SK-N-SH (cell line): ENCODE measurements around the gene MATN1. TPM values are rescaled to one million over a fixed set of nuclear protein-coding genes. Genes with fewer than 3 reads are reported as not detected.

Experiments used
- CTCF ChIA-PET: fragments of 300-600, 350-600 bp; formaldehyde crosslinking; extraction: SDS; loops from one replicate; lab custom pipeline; 2021; lab: Yijun Ruan, JAX
- POLR2A ChIA-PET: fragments of 350-600 bp; sonication (Branson Sonifier 250); formaldehyde crosslinking; extraction: SDS; loops from one replicate; lab custom pipeline; 2020; ENCODE audit warnings: antibody characterized with exemption, inconsistent platforms; lab: Yijun Ruan, JAX
- DNase-seq: peaks from one replicate; pipeline ENCODE4 v3.0.0; 2012
- H2AFZ ChIP-seq: fragments of 200-600 bp; sonication (generic); 2 replicates; pipeline ENCODE4 v1.8.1; 2016; ENCODE audit warnings: antibody characterized with exemption, mild to moderate bottlenecking, low read depth
- H3F3A ChIP-seq: fragments of 200-600 bp; sonication (generic); replicated peaks from 2 replicates; pipeline ENCODE3; 2016; ENCODE audit warnings: antibody characterized with exemption, mild to moderate bottlenecking; ENCODE audit not compliant: insufficient read depth
- H3K27ac ChIP-seq, 2 experiments: fragments of 200-500 bp in 1 of 2; fragments of 200-600 bp in 1 of 2; sonication (Bioruptor generic) in 1 of 2; sonication (generic), shearing (Covaris generic) in 1 of 2; 2 replicates each; pipeline versions ENCODE4 v1.5.1 to v1.6.1; 2014 to 2016; ENCODE audit warnings: low read depth in 2 of 2, inconsistent platforms in 1 of 2, low read length in 1 of 2, mild to moderate bottlenecking in 1 of 2, mixed read lengths in 1 of 2
- H3K27me3 ChIP-seq: fragments of 200-600 bp; sonication (generic), shearing (Covaris generic); 2 replicates; pipeline ENCODE4 v1.6.1; 2016; ENCODE audit warnings: mixed run types; ENCODE audit not compliant: insufficient read depth
- H3K36me3 ChIP-seq, 2 experiments: fragments of 200-500 bp in 1 of 2; fragments of 200-600 bp in 1 of 2; sonication (Bioruptor generic) in 1 of 2; sonication (generic) in 1 of 2; replicated peaks in 1 of 2; 2 replicates each; pipeline versions ENCODE3 to v1.5.1; 2014 to 2016; ENCODE audit warnings: low read length in 1 of 2, mild to moderate bottlenecking in 1 of 2; ENCODE audit not compliant: insufficient read depth in 2 of 2, control insufficient read depth in 1 of 2
- H3K4me1 ChIP-seq, 2 experiments: fragments of 200-500 bp in 1 of 2; fragments of 200-600 bp in 1 of 2; sonication (Bioruptor generic) in 1 of 2; sonication (generic), shearing (Covaris generic) in 1 of 2; 2 replicates each; pipeline versions ENCODE4 v1.5.1 to v1.6.1; 2014 to 2016; ENCODE audit warnings: low read depth in 1 of 2, low read length in 1 of 2, mixed run types in 1 of 2; ENCODE audit not compliant: insufficient read depth in 2 of 2, control insufficient read depth in 1 of 2
- H3K4me2 ChIP-seq: fragments of 200-600 bp; sonication (generic), shearing (Covaris generic); 2 replicates; pipeline ENCODE4 v1.6.1; 2017; ENCODE audit warnings: mixed run types
- H3K4me3 ChIP-seq, 2 experiments: fragments of 200-500 bp in 1 of 2; fragments of 200-600 bp in 1 of 2; sonication (Bioruptor generic) in 1 of 2; sonication (generic), shearing (Covaris generic) in 1 of 2; 2 replicates each; pipeline versions ENCODE4 v1.5.1 to v1.8.1; 2014 to 2016; ENCODE audit warnings: low read depth in 2 of 2, inconsistent platforms in 1 of 2, low read length in 1 of 2, mild to moderate bottlenecking in 1 of 2, mixed read lengths in 1 of 2, moderate library complexity in 1 of 2
- H3K79me2 ChIP-seq: fragments of 200-600 bp; sonication (generic); 2 replicates; pipeline ENCODE4 v1.8.1; 2017; ENCODE audit warnings: mild to moderate bottlenecking; ENCODE audit not compliant: insufficient read depth
- H3K9ac ChIP-seq: fragments of 200-600 bp; sonication (generic); 2 replicates; pipeline ENCODE4 v1.6.1; 2017; ENCODE audit warnings: mixed run types
- H3K9me2 ChIP-seq: fragments of 200-600 bp; sonication (generic); 2 replicates; pipeline ENCODE4 v1.6.1; 2017; ENCODE audit warnings: mixed run types
- H3K9me3 ChIP-seq: fragments of 200-600 bp; sonication (generic); 2 replicates; pipeline ENCODE4 v1.6.1; 2017; ENCODE audit warnings: mixed run types, mild to moderate bottlenecking, moderate library complexity
- H4K20me1 ChIP-seq: fragments of 200-600 bp; sonication (generic); 2 replicates; pipeline ENCODE4 v1.6.1; 2017; ENCODE audit warnings: mild to moderate bottlenecking, mixed run types; ENCODE audit not compliant: insufficient read depth
- CHD2 ChIP-seq: fragments of 150-350 bp; IDR thresholded peaks from 2 replicates; pipeline ENCODE4 v1.6.1; 2018; ENCODE audit warnings: low read length; ENCODE audit not compliant: partially characterized antibody
- EP300 ChIP-seq, 2 experiments: IDR thresholded peaks; 2 replicates each; pipeline versions ENCODE4 v1.4.0 to v1.6.1; 2012; ENCODE audit warnings: borderline replicate concordance in 1 of 2, low read depth in 1 of 2, low read length in 1 of 2
- EZH2phosphoT487 ChIP-seq: fragments of 200-600 bp; sonication (generic); IDR thresholded peaks from 2 replicates; pipeline ENCODE4 v1.6.1; 2017; ENCODE audit warnings: low read depth, mixed run types, mild to moderate bottlenecking, antibody characterized with exemption, moderate library complexity, borderline replicate concordance
- FOSL2 ChIP-seq: IDR thresholded peaks from 2 replicates; pipeline ENCODE4 v1.4.0; 2012; ENCODE audit warnings: low read depth, mild to moderate bottlenecking, moderate library complexity, borderline replicate concordance
- FOXM1 ChIP-seq: IDR thresholded peaks from 2 replicates; pipeline ENCODE4 v1.4.0; 2012; ENCODE audit warnings: low read depth, mild to moderate bottlenecking
- GABPA ChIP-seq: IDR thresholded peaks from 2 replicates; pipeline ENCODE4 v1.4.0; 2012; ENCODE audit warnings: low read depth, mild to moderate bottlenecking
- GATA2 ChIP-seq: sonication (generic); formaldehyde crosslinking; IDR thresholded peaks from 2 replicates; pipeline ENCODE4 v1.5.0; 2020; ENCODE audit warnings: mild to moderate bottlenecking, missing genetic modification reagents
- IRF3 ChIP-seq: fragments of 150-350 bp; IDR thresholded peaks from 2 replicates; pipeline ENCODE4 v1.6.1; 2016; ENCODE audit warnings: mild to moderate bottlenecking, low read depth, low read length
- JUND ChIP-seq: IDR thresholded peaks from 2 replicates; pipeline ENCODE4 v1.4.0; 2012
- MAX ChIP-seq: IDR thresholded peaks from 2 replicates; pipeline ENCODE4 v1.4.0; 2012; ENCODE audit warnings: low read depth
- MEF2A ChIP-seq: IDR thresholded peaks from 2 replicates; pipeline ENCODE4 v1.4.0; 2012; ENCODE audit warnings: low read depth, borderline replicate concordance
- NFIC ChIP-seq: IDR thresholded peaks from 2 replicates; pipeline ENCODE4 v1.4.0; 2012; ENCODE audit warnings: borderline replicate concordance
- NRF1 ChIP-seq: IDR thresholded peaks from 2 replicates; pipeline ENCODE4 v1.6.1; 2012; ENCODE audit warnings: low read depth, mild to moderate bottlenecking, low read length
- RAD21 ChIP-seq: IDR thresholded peaks from 2 replicates; pipeline ENCODE4 v1.6.1; 2012; ENCODE audit warnings: mild to moderate bottlenecking, low read length
- RXRA ChIP-seq: IDR thresholded peaks from 2 replicates; pipeline ENCODE4 v1.4.0; 2012; ENCODE audit warnings: low read depth, mild to moderate bottlenecking, borderline replicate concordance
- SIN3A ChIP-seq: IDR thresholded peaks from 2 replicates; pipeline ENCODE4 v1.6.1; 2012; ENCODE audit warnings: low read depth, mild to moderate bottlenecking, low read length, moderate library complexity, borderline replicate concordance
- SMC3 ChIP-seq: IDR thresholded peaks from 2 replicates; pipeline ENCODE4 v1.6.1; 2012; ENCODE audit warnings: low read depth, low read length, improper control_type of control experiment
- TAF1 ChIP-seq: IDR thresholded peaks from 2 replicates; pipeline ENCODE4 v1.6.1; 2012; ENCODE audit warnings: low read depth, mild to moderate bottlenecking, low read length, moderate library complexity, borderline replicate concordance
- TCF12 ChIP-seq: IDR thresholded peaks from 2 replicates; pipeline ENCODE4 v1.4.0; 2012
- TEAD4 ChIP-seq: IDR thresholded peaks from 2 replicates; pipeline ENCODE4 v1.4.0; 2012; ENCODE audit warnings: mild to moderate bottlenecking, borderline replicate concordance; ENCODE audit not compliant: insufficient read depth
- USF1 ChIP-seq: IDR thresholded peaks from 2 replicates; pipeline ENCODE4 v1.4.0; 2012; ENCODE audit warnings: low read depth, borderline replicate concordance
- USF2 ChIP-seq: fragments of 150-350 bp; IDR thresholded peaks from 2 replicates; pipeline ENCODE4 v1.6.1; 2017; ENCODE audit warnings: antibody characterized with exemption, low read length, low read depth, borderline replicate concordance
- ZBTB33 ChIP-seq: IDR thresholded peaks from 2 replicates; pipeline ENCODE4 v1.4.0; 2012; ENCODE audit warnings: low read depth, borderline replicate concordance
- WGBS: methylation state at CpG from one replicate; pipeline ENCODE4 v1.1.6; 2017; ENCODE audit warnings: low lambda C conversion rate; 5-methylcytosine and 5-hydroxymethylcytosine counted together
- polyA plus RNA-seq, 3 experiments: library from polyadenylated mRNA; depleted of rRNA; stranded (reverse); fragments of >200 nt; gene quantifications; 2 replicates each; pipeline ENCODE4 v1.2.3, GENCODE V29; 2012

Gene MATN1
- polyA plus RNA-seq, 1 of the 3 experiments (the other 2 are of a cell fraction) = 0.23 TPM

GRCh38 chr1:30684881-30685795, 38.2 kb downstream of the MATN1 start:
- no peak overlapping the region for H3K27ac ChIP-seq
- no peak overlapping the region for H3K4me2 ChIP-seq
- H3K9me3 ChIP-seq = no peaks in the 10 kb centered on the region
- H3K9ac ChIP-seq = no peak overlapping the region
- H3F3A ChIP-seq = no peaks in the 10 kb centered on the region
- no peaks in the 10 kb centered on the region for H3K79me2 ChIP-seq
- no peaks in the 10 kb centered on the region for H4K20me1 ChIP-seq
- POLR2A ChIA-PET = no interaction called here
- H3K36me3 ChIP-seq = no peaks in the 10 kb centered on the region
- peaks cover 0 to 14% of the 10 kb centered on the region in 2 experiments; a peak in 2 of 4 replicates for H3K4me1 ChIP-seq
- 32% methylated on average over 34 of the region's 56 CpGs for WGBS
- no peaks in the 10 kb centered on the region for H3K9me2 ChIP-seq
- H2AFZ ChIP-seq = no peak overlapping the region
- CTCF ChIA-PET = interaction anchor here (1.2 to 2.3 kb wide), 5 partner anchors 11 to 305 kb away, joined by 3 to 16 read pairs (median 5); no protein-coding TSS in a partner anchor
- peak; percentile 77 for DNase-seq
- TF ChIP-seq EZH2phosphoT487 (no peak), TEAD4 (no peak), TAF1 (no peak), NRF1 (no peak), EP300 (IDR thresholded peaks at IDR 0.05; ENCODE audit: borderline replicate concordance in 1 of 2, low read depth in 1 of 2, low read length in 1 of 2) (no peak), MAX (no peak), RAD21 (no peak), SIN3A (no peak), USF2 (no peak), JUND (no peak), MEF2A (no peak), GATA2 (CRISPR knock-in tag) (no peak), TCF12 (no peak), SMC3 (no peak), NFIC (no peak)
- H3K27me3 ChIP-seq = peaks cover 6% of the 10 kb centered on the region; the same call in 1 of the 2 replicates
- no peak overlapping the region for H3K4me3 ChIP-seq

GRCh38 chr1:30684259-30684658, 39.1 kb downstream of the MATN1 start:
- CTCF ChIA-PET = interaction anchor here (1.7 kb wide), 2 partner anchors 10 to 35 kb away, joined by 4 to 5 read pairs; no protein-coding TSS in a partner anchor
- Histone ChIP-seq H3K36me3 (no peaks in the 10 kb centered on the region), H2AFZ (no peak overlapping the region), H3K27ac (no peak overlapping the region), H3K4me3 (no peak overlapping the region), H3K79me2 (no peaks in the 10 kb centered on the region), H3K4me1 (peaks cover 0 to 5% of the 10 kb centered on the region in 2 experiments; a peak in 1 of 4 replicates), H3K4me2 (no peak overlapping the region), H3F3A (no peaks in the 10 kb centered on the region), H3K9me3 (no peaks in the 10 kb centered on the region), H3K27me3 (peaks cover 6% of the 10 kb centered on the region; the same call in 1 of the 2 replicates), H4K20me1 (no peaks in the 10 kb centered on the region), H3K9me2 (no peaks in the 10 kb centered on the region), H3K9ac (no peak overlapping the region)
- POLR2A ChIA-PET = no interaction called here
- WGBS = 58% methylated on average over 4 of the region's 4 CpGs
- DNase-seq = no peak
- no peak for TF ChIP-seq IRF3
- TF ChIP-seq FOSL2 = no peak
- TF ChIP-seq EP300 (IDR thresholded peaks at IDR 0.05; ENCODE audit: borderline replicate concordance in 1 of 2, low read depth in 1 of 2, low read length in 1 of 2) = no peak
- no peak for TF ChIP-seq FOXM1
- no peak for TF ChIP-seq ZBTB33
- TF ChIP-seq RXRA = no peak
- TF ChIP-seq USF1 = no peak
- TF ChIP-seq CHD2 = no peak
- no peak for TF ChIP-seq SIN3A
- no peak for TF ChIP-seq EZH2phosphoT487
- TF ChIP-seq GABPA = no peak
